ENCODE results near the gene SLK.
A peak's percentile ranks its signal among the peaks of the same experiment; 100 is the strongest.

SLK gene

GRCh38 chr10:104034401-104035193 is 67.7 kb downstream of the SLK start:
- no peak for DNase-seq

- DNase-seq, result no peak
Measured at GRCh38 chr10:104035194-104036068, 68.5 kb downstream of the SLK start.

- DNase-seq, result no peak
Measured at GRCh38 chr10:104036069-104036384, 69.1 kb downstream of the SLK start.

GRCh38 chr10:104036518-104037260 is 69.7 kb downstream of the SLK start:
- DNase-seq, result no peak

GRCh38 chr10:104037261-104037951 is 70.5 kb downstream of the SLK start:
- no peak for DNase-seq

- DNase-seq, result no peak
Measured at GRCh38 chr10:104038537-104038936, 71.6 kb downstream of the SLK start.

- no peak for DNase-seq
Measured at GRCh38 chr10:104038958-104039752, 72.2 kb downstream of the SLK start.

- no peak for DNase-seq
Measured at GRCh38 chr10:104040382-104040781, 73.4 kb downstream of the SLK start.

GRCh38 chr10:104040862-104041789 is 74.2 kb downstream of the SLK start:
- DNase-seq, result no peak

GRCh38 chr10:104041891-104042535 is 75.1 kb downstream of the SLK start:
- no peak for DNase-seq

- no peak for DNase-seq
Measured at GRCh38 chr10:104043185-104043830, 76.4 kb downstream of the SLK start.

GRCh38 chr10:104043854-104044253 is 76.9 kb downstream of the SLK start:
- no peak for DNase-seq

- peak; percentile 63 for DNase-seq
Measured at GRCh38 chr10:104045151-104046089, 78.5 kb downstream of the SLK start.

GRCh38 chr10:104046651-104047050 is 79.7 kb downstream of the SLK start:
- DNase-seq, result no peak

- DNase-seq, result peak; percentile 35
Measured at GRCh38 chr10:104049504-104050250, 82.7 kb downstream of the SLK start.

GRCh38 chr10:104052431-104052830 is 85.5 kb downstream of the SLK start:
- no peak for DNase-seq

- no peak for DNase-seq
Measured at GRCh38 chr10:104053201-104053600, 86.3 kb downstream of the SLK start.
